Calu3 (cell line): ENCODE results near the gene RAB14. TPM values are rescaled to one million over a fixed set of nuclear protein-coding genes. Genes with fewer than 3 reads are reported as not detected.

Experiments
- BruUV-seq: library from RNA; stranded (reverse); fragments of 400-500 nt; replicated peaks from 2 replicates; lab custom pipeline; 2021; lab: Mats Ljungman, UMichigan
- CTCF ChIA-PET: fragments of 300-600 bp; sonication (Branson Sonifier 250); formaldehyde crosslinking; loops from one replicate; lab custom pipeline; 2022; ENCODE audit warnings: antibody characterized with exemption; lab: Charles Lee
- DNase-seq: peaks from one replicate; pipeline ENCODE4 v3.0.0; 2022
- H3K27ac Mint-ChIP-seq: one replicate; pipeline ENCODE4 v1.8.0; 2022; ENCODE audit warnings: mixed read lengths; ENCODE audit not compliant: unreplicated experiment
- H3K27me3 Mint-ChIP-seq: one replicate; pipeline ENCODE4 v1.8.0; 2022; ENCODE audit warnings: mixed read lengths; ENCODE audit not compliant: unreplicated experiment
- H3K36me3 Mint-ChIP-seq: one replicate; pipeline ENCODE4 v1.8.0; 2022; ENCODE audit warnings: mild to moderate bottlenecking, moderate library complexity, mixed read lengths; ENCODE audit not compliant: insufficient read depth, unreplicated experiment
- H3K4me1 Mint-ChIP-seq: one replicate; pipeline ENCODE4 v1.8.0; 2022; ENCODE audit warnings: mild to moderate bottlenecking, low read depth, mixed read lengths; ENCODE audit not compliant: unreplicated experiment
- H3K4me3 Mint-ChIP-seq: one replicate; pipeline ENCODE4 v1.8.0; 2022; ENCODE audit warnings: mild to moderate bottlenecking, low read depth, moderate library complexity, mixed read lengths; ENCODE audit not compliant: unreplicated experiment
- H3K9me3 Mint-ChIP-seq: one replicate; pipeline ENCODE4 v1.8.0; 2022; ENCODE audit warnings: low read depth, mixed read lengths; ENCODE audit not compliant: unreplicated experiment
- intact Hi-C: fragments of 100-400 bp; cut with micrococcal nuclease; formaldehyde crosslinking; loops from one replicate; pipeline ENCODE4 v1.10.0; 2022; ENCODE audit not compliant: unreplicated experiment
- total RNA-seq: library from RNA; stranded (reverse); gene quantifications from 2 replicates; pipeline ENCODE4 v1.2.3, GENCODE V29; 2022
- TF ChIP-seq, protein P1 (sequence below): fragments of 200-600 bp; IDR thresholded peaks from one replicate; pipeline ENCODE4 v1.8.0; 2022; ENCODE audit warnings: antibody characterized with exemption; ENCODE audit not compliant: unreplicated experiment

The RAB14 gene
- total RNA-seq, 1 experiment from 2014 or later, result 42.5 TPM

DNA sequence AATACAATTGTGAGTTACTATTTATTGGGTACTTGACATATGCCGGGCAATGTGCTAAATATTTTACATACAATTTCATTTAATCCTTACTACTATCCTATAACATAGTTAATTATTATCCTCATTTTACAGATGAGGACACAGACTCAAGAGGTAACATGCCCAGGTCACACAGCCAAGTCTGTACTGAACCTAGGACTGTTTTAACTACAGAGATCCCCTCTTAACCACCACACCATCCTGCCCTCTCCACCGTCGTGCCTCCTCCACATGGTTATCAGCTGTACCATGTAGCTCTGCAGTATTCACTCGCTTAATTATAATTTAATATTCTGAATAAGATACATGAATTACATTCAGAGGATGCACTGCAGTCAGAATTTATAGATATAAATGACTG lies 5.3 kb downstream of the RAB14 start:
- Mint-ChIP-seq H3K36me3 (peaks cover 16% of the 10 kb centered on the region), H3K9me3 (no peaks in the 10 kb centered on the region), H3K4me3 (peak overlapping the region; percentile 17), H3K27me3 (no peaks in the 10 kb centered on the region), H3K27ac (no peak overlapping the region), H3K4me1 (peaks cover 33% of the 10 kb centered on the region)
- no peak for DNase-seq
- intact Hi-C loops, result no loop called here
- CTCF ChIA-PET, result no interaction called here
- TF ChIP-seq, protein P1, sequence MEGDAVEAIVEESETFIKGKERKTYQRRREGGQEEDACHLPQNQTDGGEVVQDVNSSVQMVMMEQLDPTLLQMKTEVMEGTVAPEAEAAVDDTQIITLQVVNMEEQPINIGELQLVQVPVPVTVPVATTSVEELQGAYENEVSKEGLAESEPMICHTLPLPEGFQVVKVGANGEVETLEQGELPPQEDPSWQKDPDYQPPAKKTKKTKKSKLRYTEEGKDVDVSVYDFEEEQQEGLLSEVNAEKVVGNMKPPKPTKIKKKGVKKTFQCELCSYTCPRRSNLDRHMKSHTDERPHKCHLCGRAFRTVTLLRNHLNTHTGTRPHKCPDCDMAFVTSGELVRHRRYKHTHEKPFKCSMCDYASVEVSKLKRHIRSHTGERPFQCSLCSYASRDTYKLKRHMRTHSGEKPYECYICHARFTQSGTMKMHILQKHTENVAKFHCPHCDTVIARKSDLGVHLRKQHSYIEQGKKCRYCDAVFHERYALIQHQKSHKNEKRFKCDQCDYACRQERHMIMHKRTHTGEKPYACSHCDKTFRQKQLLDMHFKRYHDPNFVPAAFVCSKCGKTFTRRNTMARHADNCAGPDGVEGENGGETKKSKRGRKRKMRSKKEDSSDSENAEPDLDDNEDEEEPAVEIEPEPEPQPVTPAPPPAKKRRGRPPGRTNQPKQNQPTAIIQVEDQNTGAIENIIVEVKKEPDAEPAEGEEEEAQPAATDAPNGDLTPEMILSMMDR, result no peak
- no TSS peak for BruUV-seq

DNA sequence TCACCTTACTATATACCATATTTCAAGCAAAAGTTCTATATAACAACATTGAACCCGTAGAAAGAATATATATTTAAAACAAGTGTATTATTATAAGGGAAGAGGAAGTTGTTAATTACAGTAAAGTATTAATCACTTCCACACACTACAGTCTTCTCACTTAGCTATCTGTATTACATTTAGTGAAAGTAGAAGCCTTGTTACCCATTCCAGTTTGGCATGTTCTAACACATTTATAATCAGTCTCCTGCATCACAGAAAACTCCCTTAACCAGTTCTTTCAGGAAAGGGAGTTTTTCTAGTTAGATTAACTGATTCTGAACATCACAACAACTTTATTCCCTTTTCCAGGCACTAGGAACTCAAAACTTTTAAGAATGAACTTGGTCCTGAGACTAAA lies 6.9 kb downstream of the RAB14 start:
- intact Hi-C loops, result no loop called here
- no TSS peak for BruUV-seq

DNA sequence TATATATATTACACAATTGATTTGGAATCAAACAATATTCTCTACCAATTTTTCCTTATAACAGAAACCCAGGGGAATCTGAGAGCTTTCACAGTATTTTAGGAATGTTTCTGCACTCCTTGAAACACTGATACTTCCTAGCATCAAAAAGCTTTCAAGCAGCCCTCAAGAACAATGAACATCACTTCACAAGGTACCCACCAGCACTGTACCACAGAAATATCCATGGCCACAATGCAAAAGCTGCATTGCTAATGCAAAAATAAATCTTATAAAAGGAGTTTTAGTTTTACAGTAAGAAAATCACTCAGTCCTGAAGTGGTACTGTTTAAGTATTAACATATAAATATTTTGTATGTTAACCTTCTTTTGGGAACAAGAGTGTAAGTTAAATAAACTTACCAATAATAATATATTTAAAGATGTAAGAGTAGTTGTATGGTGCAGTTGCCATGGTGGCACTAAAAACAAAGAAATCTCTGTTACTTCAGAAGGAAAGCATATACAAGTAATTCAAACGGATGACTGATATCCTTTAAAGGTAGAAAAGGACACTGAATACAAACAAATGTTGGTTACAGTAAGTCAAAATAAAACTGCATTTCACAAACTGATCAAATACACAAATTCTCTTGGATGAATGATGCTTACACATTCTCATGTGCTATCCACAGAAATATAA lies 8.6 kb downstream of the RAB14 start:
- Mint-ChIP-seq H3K4me1 (peaks cover 25% of the 10 kb centered on the region), H3K9me3 (no peaks in the 10 kb centered on the region), H3K4me3 (no peak overlapping the region), H3K36me3 (no peaks in the 10 kb centered on the region), H3K27me3 (no peaks in the 10 kb centered on the region), H3K27ac (no peak overlapping the region)
- no peak for DNase-seq
- CTCF ChIA-PET, result no interaction called here
- no TSS peak for BruUV-seq
- TF ChIP-seq, protein P1, result no peak
- intact Hi-C loops, result no loop called here

More for the DNA sequence above, 6.9 kb downstream of the RAB14 start:
- peak overlapping the region; percentile 24 for H3K27ac Mint-ChIP-seq
- CTCF ChIA-PET, result no interaction called here
- H3K4me1 Mint-ChIP-seq, result peaks cover 29% of the 10 kb centered on the region
- DNase-seq, result no peak
- H3K27me3 Mint-ChIP-seq, result no peaks in the 10 kb centered on the region
- H3K4me3 Mint-ChIP-seq, result no peak overlapping the region
- TF ChIP-seq, protein P1, result no peak
- H3K36me3 Mint-ChIP-seq, result peaks cover 3% of the 10 kb centered on the region
- H3K9me3 Mint-ChIP-seq, result no peaks in the 10 kb centered on the region

DNA sequence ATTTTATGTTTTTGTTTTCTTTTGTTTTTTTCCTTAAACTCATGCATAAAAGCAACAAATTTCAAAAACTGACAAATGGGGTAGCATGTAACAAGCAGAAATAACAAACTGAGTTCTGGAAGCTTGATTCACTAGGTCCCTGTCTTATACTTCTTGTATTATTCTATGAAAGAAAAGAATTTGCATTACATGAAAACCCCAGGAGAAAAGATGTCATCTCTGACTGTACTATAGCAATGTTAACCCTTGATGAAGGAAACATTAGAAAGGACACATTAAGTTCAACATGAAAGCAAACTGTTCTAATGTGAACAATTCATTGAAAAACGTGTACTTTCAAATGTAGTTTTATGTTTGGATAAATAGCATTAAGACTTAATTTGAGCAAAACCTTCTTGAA lies 9.2 kb downstream of the RAB14 start:
- BruUV-seq, result no TSS peak
- H3K36me3 Mint-ChIP-seq, result no peaks in the 10 kb centered on the region
- intact Hi-C loops, result no loop called here
- no peak for DNase-seq
- no peaks in the 10 kb centered on the region for H3K27me3 Mint-ChIP-seq
- no peaks in the 10 kb centered on the region for H3K9me3 Mint-ChIP-seq
- CTCF ChIA-PET, result no interaction called here
- no peak overlapping the region for H3K27ac Mint-ChIP-seq
- H3K4me3 Mint-ChIP-seq, result no peak overlapping the region
- peaks cover 25% of the 10 kb centered on the region for H3K4me1 Mint-ChIP-seq
- TF ChIP-seq, protein P1, result no peak
